Chondrocyte (in vitro differentiated cells): ENCODE measurements around the gene GRM3. TPM values are rescaled to one million over a fixed set of nuclear protein-coding genes. Genes with fewer than 3 reads are reported as not detected.

Experiments used
- DNase-seq: peaks from one replicate; pipeline ENCODE4 v3.0.0; 2021; ENCODE audit warnings: mixed read lengths, low spot score
- H3K27ac Mint-ChIP-seq: one replicate; pipeline ENCODE4 v1.8.0; 2021; ENCODE audit warnings: mild to moderate bottlenecking, moderate library complexity, mixed read lengths; ENCODE audit not compliant: unreplicated experiment
- H3K27me3 Mint-ChIP-seq: 2 replicates; pipeline ENCODE4 v1.8.0; 2021; ENCODE audit warnings: low read depth, mixed read lengths
- H3K36me3 Mint-ChIP-seq: 2 replicates; pipeline ENCODE4 v1.8.0; 2021; ENCODE audit warnings: low read depth, mixed read lengths
- H3K4me1 Mint-ChIP-seq: 2 replicates; pipeline ENCODE4 v1.8.0; 2021; ENCODE audit warnings: low read depth, mild to moderate bottlenecking, mixed read lengths
- H3K4me3 Mint-ChIP-seq: one replicate; pipeline ENCODE4 v1.8.0; 2021; ENCODE audit warnings: mild to moderate bottlenecking, moderate library complexity, mixed read lengths; ENCODE audit not compliant: unreplicated experiment
- H3K9me3 Mint-ChIP-seq: 2 replicates; pipeline ENCODE4 v1.8.0; 2021; ENCODE audit warnings: low read depth, mixed read lengths
- CTCF ChIP-seq: fragments of 200-600 bp; sonication (generic); IDR thresholded peaks from 2 replicates; pipeline ENCODE4 v1.5.0; 2021; ENCODE audit warnings: antibody characterized with exemption, mild to moderate bottlenecking, moderate library complexity
- total RNA-seq: library from RNA; stranded (reverse); gene quantifications from 3 replicates; pipeline ENCODE4 v1.2.1, GENCODE V29; 2021

Gene GRM3
- total RNA-seq, 1 donor from 2014 or later: not detected

GRCh38 chr7:86768967-86769760 lies 125.5 kb downstream of the GRM3 start:
- no peaks in the 10 kb centered on the region for H3K9me3 Mint-ChIP-seq
- no peaks in the 10 kb centered on the region for H3K36me3 Mint-ChIP-seq
- no peak overlapping the region for H3K4me3 Mint-ChIP-seq
- H3K4me1 Mint-ChIP-seq: no peaks in the 10 kb centered on the region
- TF ChIP-seq CTCF: no peak
- DNase-seq: no peak
- no peak overlapping the region for H3K27ac Mint-ChIP-seq
- H3K27me3 Mint-ChIP-seq: no peaks in the 10 kb centered on the region

GRCh38 chr7:86773309-86773708 lies 129.6 kb downstream of the GRM3 start:
- Mint-ChIP-seq H3K4me1 (no peaks in the 10 kb centered on the region), H3K27me3 (no peaks in the 10 kb centered on the region)

GRCh38 chr7:86775203-86775602 lies 131.5 kb downstream of the GRM3 start:
- H3K36me3 Mint-ChIP-seq: no peaks in the 10 kb centered on the region
- DNase-seq: no peak
- H3K27ac Mint-ChIP-seq: no peak overlapping the region
- H3K4me1 Mint-ChIP-seq: no peaks in the 10 kb centered on the region
- no peaks in the 10 kb centered on the region for H3K27me3 Mint-ChIP-seq
- no peak for TF ChIP-seq CTCF
- H3K9me3 Mint-ChIP-seq: peaks cover 5% of the 10 kb centered on the region
- no peak overlapping the region for H3K4me3 Mint-ChIP-seq

More at GRCh38 chr7:86773309-86773708, 129.6 kb downstream of the GRM3 start:
- Mint-ChIP-seq H3K27ac (no peak overlapping the region), H3K36me3 (no peaks in the 10 kb centered on the region), H3K9me3 (no peaks in the 10 kb centered on the region), H3K4me3 (no peak overlapping the region)
- TF ChIP-seq CTCF: no peak
- no peak for DNase-seq

- DNase-seq: no peak
- no peaks in the 10 kb centered on the region for H3K4me1 Mint-ChIP-seq
- H3K36me3 Mint-ChIP-seq: no peaks in the 10 kb centered on the region
- H3K27me3 Mint-ChIP-seq: no peaks in the 10 kb centered on the region
- no peak overlapping the region for H3K4me3 Mint-ChIP-seq
- H3K27ac Mint-ChIP-seq: no peak overlapping the region
- no peak for TF ChIP-seq CTCF
- peaks cover 5% of the 10 kb centered on the region for H3K9me3 Mint-ChIP-seq
Observed at GRCh38 chr7:86776136-86776535, 132.4 kb downstream of the GRM3 start.

GRCh38 chr7:86778271-86778670 lies 134.6 kb downstream of the GRM3 start:
- H3K4me3 Mint-ChIP-seq: no peak overlapping the region
- no peak overlapping the region for H3K27ac Mint-ChIP-seq
- no peaks in the 10 kb centered on the region for H3K4me1 Mint-ChIP-seq
- H3K36me3 Mint-ChIP-seq: no peaks in the 10 kb centered on the region
- peaks cover 5% of the 10 kb centered on the region for H3K9me3 Mint-ChIP-seq
- H3K27me3 Mint-ChIP-seq: no peaks in the 10 kb centered on the region
- TF ChIP-seq CTCF: no peak
- no peak for DNase-seq
